GM21576 (cell line): Measurements from ENCODE around the gene NCLN.
"Not testable (repeated sequence)": the region's sequence is repeated elsewhere in the genome, so short reads cannot be mapped to it uniquely, and the experiment has no call there.

Experiments used
- ATAC-seq: cut with Tn5 transposase; IDR thresholded peaks from one replicate; pipeline ENCODE4 v1.9.1; 2021; ENCODE audit warnings: mild to moderate bottlenecking, moderate library complexity; ENCODE audit not compliant: unreplicated experiment

The NCLN gene

DNA sequence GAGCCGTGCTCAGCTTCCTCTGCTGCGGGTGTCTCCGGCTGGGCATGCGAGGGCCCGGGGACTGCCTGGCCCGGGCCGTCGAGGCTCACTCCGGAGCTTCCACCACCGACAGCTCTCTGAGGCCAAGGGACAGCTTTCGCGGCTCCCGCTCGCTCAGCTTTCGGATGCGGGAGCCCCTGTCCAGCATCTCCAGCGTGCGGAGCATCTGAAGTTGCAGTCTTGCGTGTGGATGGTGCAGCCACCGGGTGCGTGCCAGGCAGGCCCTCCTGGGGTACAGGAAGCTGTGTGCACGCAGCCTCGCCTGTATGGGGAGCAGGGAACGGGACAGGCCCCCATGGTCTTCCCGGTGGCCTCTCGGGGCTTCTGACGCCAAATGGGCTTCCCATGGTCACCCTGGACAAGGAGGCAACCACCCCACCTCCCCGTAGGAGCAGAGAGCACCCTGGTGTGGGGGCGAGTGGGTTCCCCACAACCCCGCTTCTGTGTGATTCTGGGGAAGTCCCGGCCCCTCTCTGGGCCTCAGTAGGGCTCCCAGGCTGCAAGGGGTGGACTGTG, 5.9 kb upstream of the NCLN start:
- no peak for ATAC-seq

DNA sequence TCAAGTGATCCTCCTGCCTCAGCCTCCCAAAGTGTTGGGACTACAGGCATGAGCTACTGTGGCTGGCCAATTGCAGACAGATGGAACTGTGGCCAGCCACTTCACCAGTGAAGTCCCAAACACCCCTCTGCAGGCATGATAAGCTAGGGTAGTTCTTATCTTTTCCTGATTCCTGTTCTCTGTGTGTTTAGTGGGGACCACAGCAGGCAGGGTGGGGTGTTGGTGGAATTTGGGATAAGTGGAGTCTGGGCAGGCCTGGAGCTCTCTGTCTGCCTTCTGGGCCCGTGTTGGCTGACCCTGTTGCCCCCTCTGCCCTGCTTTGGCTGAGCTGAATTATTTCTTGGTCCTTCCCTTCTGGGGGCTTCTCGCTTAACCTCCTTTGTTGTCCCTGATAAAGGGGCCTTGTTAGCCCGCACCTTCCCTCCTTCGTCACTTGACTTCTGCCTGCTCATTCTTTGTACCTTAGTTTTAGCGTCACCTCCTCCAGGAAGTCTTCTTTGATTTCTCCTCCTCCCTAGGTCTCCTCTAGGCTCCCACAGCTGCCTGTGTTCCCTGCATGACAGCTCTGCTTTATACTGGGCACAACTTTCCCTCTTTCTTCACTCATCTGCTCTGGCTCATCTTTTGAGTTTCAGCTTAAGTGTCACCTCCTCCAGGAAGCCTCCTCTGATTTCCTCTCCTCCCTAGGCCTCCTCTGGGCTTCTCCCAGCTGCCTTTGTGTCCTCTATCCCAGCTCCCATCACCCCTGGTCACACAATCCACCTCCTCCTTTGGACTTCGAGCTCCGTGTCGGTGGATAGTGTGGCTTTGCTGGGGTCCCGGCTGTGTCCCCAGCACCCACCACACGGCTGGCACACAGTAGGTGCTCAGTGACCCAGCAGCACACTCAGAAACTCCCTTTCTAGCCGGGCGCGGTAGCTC, 1.7 kb upstream of the NCLN start:
- no peak for ATAC-seq

DNA sequence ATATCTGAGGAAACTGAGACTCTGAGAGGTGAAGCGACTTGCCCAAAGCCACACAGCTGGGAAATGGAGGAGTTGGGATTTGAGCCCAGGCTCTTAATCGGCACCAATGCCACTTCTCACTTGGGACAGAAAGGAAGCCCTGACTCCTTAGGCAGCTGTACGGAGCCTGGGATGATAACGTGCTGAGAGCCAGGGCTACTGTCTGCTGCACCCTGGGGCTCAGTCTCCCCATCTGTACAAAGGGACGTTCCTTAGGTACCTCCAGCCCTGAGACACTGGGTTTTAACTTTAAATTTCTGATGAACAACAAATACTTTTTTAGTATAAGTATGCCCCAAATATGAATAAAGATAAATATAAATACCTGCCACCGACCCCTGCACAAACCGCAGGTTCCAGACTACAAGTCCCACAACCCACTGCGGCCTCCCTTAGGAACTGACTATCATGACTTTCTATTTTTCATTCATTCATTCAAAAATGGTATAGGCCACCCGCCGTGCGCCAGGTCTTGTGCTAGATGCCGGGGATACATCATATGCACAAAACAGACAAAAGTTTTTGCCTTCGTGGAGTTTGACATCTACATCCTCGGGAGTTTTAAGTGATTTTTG, 776 bp upstream of the NCLN start:
- ATAC-seq: peak; percentile 30

DNA sequence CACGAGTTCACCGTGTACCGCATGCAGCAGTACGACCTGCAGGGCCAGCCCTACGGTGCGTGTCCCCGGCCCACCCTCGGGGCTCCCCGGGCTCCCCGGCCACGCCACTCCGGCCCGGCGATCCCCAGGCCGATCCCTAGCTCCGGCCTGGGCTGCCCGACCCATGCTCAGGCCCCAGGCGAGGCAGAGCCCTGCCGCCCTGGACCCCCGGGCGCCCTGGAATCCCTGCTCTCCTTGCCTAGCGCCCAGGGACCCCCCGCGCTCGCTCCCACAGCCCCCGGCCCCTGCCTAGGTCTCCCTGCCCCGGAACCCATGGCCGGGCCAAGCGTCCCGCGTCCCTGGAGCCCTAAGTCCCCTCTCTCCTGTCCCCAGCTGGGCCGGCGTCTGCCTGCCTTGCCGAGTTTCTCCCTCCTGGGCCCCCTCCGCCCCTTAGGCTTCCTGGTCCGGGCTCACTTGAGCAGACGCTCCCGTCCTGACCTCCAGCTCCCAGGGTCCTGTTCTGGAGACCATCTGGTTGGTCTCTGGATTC, 494 bp downstream of the NCLN start:
- ATAC-seq: peak; percentile 3

DNA sequence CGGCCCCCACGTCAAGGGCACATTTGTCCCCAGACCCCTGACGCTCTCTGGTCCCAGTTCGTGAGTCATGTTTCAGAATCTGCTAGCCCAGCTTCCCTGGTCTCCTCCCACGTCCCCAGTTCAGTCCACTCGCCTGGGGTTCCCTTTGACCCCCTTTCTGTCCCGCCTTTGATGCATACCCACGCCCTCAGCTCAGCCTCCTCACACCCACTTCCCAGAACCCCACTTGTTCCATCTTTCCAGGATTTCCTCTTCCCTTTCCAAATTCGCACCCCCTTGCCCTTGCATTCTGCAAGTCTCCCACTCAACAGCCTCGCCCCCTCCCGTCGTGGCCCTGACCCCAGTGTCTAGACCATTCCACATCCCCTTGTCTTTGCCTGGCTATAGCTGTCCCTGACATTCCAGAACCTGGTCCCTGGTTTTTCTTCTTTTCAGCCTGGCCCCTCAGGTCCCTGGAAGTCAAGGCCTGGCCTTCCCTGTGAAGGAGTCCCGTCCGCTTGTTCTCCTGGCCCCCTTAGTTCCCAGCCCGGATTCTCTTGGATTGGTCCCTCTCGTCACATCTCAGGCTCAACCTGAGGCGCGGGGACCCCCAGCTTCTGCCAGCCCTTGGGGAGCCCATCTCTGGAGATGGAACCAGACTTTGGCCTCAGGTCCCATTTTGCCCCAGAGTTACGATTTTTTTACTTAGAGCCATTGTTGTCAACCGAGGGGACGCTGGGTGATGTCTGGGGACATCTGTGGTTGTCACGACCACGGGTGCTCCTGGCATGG, 1.3 kb downstream of the NCLN start:
- no peak for ATAC-seq

DNA sequence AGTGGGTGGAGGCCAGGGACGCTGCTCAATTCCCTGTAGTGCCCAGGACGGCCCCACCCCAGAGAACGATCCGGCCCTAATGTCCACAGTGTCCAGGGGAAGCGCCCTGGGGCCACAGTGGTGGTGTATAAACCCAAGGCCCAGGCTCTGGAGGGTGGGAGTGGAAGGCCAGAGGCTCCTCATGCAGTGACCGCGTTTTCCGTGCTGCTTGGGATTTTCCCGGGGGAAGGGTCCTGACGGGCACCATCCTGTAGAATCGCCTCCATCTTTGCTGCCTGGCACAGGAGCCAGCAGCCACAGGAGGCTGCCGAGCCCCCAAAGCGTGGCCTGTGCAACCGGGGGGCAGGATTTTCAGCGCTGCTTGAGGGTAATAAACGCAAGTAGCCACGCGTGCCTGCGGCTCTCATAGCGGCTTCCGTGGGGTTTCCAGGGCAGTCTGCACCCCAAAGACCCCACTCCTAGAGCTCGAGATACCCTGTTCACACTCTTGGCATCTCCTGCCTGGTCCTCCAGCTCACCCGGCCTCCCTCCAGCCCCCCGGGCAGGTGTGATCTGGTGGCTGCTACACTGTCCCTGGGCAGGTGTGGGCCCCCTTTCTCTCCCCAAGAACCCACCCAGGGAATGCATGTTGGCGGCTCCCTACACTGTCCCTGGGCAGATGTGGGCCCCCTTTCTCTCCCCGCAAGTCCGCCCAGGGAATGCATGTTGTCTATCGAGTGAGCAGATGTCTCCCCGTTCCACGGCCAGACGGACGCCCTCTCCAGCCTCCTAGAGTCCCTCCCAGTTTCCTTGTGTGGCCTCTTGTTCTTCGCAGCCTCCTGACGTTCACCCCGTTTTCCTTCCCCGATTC, 2.2 kb downstream of the NCLN start:
- ATAC-seq: no peak

DNA sequence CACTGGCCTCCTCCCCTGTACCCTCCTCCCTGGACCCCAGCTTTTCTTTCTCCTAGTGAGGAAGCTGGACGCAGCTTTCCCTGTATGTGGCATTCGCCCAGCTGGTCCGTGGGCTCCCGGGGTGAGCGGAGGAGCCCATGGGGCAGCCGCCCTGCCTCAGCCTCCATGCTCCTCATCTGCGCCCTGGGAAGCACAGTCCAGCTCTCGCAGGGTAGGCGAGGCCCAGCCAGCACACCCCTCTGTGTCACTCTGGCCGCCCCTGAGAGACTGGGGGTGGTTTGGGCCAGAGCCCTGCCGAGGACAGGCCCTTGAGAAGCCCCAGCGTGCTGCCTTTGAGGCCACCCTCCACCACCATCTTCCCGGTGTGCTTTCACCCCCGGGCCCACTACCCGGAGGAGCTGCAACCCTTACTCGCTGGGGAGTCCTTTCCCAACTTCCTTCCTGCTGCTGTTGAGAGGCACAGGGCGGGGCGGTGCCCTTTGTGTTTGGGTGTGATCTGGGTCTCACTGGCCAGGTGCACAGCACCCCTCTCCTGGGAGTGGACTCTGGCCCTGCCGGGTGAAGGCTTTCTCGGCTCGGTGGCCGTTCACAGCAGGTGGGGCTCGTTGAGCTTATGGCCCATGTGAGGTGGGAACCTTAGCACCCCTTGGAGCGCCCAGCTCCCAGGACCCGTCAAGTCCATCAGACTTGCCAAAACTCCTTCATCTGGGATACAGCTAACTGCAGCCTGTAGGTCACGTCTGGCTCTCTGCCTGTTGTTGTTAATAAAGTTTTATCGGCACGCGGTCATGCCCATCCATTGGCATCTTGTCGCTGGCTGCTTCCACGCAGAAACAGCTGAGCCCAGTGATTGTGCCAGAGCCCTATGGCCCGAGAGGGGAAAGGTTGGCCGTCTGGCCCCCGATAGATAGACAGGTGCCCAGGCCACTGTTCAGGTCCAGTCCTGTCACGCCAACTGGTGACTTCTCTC, 3.2 kb downstream of the NCLN start:
- no peak for ATAC-seq

DNA sequence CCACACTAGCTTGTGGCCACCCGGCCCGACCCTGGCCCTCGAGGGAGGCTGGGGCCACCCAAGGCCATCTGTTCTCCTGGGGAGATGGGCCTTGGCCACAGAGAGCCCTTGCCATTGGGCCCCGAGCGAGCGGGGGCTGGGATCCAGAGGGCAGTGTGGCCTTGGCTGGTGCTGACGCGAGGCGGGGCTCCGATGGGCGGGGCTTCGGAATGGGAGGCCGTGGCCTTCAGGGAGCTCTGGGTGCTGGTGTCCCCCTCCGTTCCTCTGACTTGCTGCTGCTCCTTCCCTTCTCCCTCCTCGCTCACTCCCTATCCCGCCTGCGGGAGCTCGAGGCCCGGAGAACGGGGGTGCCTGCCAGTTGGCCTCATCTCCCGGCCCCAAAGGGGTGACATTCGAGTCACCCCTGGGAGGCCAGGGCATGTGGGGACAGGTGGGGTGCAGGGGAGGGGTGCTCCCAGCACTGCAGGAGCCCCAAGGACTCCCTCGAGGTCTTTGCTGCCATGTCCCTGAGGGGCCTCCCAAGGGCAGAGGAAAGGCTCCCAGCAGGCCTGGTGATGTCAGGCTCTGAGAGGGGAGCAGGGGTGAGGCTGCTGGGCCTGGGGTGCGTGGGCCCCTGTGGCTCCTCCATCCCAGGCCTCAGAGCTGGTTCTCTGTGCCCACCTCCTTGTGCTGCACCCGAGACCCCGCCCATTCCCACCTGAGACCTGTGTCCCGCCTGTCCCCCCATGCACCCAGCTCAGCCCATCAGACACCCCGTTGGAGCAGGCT, 4.2 kb downstream of the NCLN start:
- no peak for ATAC-seq

DNA sequence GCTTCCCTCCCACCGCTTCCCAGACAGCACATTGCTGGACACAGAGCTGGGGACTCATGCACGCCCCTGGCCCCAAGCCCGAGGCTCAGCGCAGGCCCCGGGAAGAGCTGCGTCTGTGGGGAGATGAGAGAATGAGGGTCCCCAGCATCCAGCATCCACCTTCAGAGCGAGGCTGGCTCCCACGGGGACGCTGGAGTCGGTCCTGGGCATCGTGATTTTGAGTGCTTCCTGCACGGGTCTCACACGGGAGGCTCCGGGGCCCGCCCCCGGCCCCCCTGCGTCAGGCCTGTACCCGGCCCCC, 4.7 kb downstream of the NCLN start:
- ATAC-seq: no peak

DNA sequence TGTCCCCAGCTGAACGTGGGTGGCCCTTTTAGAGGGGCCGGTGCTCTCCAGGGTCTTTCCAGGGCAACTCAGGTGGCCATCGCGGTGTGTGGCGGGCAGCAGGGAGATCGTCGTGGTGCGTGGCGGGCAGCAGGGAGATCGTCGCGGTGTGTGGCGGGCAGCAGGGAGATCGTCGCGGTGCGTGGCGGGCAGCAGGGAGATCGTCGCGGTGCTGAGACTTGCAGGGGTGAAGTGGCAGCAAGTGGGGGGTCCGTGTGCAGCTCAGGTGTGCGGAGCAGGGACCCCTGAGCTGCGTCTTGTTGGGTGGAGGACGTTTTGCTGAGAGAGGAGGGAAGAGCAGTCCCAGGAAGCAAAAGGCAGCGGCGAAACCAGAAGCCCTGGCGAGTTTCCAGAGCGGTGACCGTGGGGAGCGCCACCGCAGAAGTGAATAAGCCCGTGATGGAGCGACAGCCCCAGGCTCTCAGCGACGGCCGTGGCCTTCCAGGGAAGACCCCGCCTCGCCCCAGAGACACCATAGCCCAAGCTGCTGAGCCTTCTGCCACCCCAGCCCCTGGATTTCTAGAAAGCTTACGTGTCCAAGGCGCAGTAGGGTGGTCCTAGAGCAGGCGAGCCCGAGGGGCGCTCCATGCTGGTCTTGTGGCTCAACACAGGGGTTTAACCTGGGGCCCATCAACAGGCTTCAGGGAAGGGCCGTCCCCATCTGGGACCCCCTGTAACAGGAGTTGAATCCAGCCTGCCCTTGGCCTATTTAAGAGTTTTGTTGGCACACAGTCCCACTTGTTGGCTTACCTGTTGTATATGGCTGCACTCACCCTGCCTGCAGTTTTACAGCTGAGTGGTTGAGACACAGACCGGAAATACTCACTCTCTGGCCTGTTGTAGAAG, 5.4 kb downstream of the NCLN start:
- no peak for ATAC-seq

DNA sequence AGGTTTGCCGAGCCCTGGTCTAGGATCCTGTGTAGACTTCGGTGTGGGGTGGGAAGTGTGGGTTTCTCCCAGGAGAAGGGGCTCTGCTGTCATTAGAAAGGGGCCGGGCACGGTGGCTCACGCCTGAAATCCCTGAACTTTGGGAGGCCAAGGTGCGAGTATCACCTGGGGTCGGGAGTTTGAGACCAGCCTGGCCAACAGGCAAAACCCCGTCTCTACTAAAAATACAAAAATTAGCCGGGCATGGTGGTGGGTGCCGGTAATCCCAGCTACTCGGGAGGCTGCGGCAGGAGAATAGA, 6.0 kb downstream of the NCLN start:
- ATAC-seq: not testable (repeated sequence)

DNA sequence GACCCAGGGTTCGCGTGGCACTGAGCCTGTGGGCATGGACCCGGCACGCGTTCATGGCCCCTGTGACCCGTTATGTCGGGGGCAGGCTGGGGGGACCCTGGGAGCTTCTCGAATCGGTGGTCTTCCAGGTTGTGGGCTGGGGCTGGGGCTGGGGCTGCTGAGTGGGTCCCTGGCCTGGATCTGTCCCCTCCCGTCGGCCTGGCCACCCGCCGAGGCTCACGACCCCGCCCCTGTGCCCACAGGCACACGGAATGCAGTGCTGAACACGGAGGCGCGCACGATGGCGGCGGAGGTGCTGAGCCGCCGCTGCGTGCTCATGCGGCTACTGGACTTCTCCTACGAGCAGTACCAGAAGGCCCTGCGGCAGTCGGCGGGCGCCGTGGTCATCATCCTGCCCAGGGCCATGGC, 6.5 kb downstream of the NCLN start:
- ATAC-seq: no peak

DNA sequence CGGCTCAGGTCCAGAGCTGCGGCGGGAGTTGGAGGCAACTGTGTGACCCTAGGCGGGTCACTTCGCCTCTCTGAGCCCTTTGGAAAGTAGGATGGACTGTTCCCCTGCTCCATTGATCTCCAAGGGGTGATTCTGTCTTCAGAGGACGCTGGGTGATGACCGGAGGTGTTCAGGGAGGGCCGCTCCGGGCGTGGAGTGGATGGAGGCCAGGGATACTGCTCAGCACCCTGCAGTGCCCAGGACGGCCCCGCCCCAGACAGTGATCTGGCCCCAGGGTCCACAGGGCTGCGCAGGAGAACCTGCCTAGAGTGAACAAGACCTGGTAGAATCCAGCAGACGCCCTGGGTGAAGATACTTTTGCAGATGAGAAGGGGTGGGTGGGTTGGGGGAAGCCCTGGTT, 7.0 kb downstream of the NCLN start:
- ATAC-seq: no peak

DNA sequence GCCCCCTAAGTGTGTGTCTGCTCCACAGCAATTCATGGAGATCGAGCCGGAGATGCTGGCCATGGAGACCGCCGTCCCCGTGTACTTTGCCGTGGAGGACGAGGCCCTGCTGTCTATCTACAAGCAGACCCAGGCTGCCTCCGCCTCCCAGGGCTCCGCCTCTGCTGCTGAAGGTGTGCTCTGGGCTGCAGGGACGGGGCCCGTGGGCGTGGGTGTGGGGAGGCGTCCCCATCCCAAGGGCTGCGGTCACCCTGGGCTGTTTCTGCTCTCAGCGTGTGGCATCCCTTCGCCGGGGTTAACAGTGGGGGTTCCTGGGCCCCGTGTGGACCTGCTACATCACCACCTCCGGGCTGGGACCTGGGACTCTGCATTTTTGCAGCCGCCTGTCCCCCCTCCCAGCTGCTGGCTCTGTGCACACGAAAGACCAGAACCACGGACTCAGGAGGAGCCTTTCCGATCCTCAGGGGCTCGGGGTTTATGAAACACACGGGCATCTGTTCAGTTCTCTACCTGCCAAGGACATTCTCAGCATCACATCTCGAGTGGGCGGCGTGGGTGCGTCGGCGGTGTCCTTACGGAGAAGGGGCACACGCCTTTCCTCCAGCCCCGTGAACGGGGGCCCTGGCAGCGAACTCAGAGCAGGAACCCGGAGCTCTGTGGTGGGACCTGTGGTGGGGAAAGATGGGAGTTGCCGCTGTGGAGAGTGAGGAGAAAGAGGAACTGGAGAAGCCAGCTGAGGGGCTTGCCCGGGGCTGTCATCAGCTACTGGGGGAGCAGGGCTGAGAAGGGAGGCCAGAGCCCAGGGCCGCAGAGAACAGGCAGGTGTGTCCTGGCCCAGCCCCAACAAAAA, 7.8 kb downstream of the NCLN start:
- no peak for ATAC-seq

DNA sequence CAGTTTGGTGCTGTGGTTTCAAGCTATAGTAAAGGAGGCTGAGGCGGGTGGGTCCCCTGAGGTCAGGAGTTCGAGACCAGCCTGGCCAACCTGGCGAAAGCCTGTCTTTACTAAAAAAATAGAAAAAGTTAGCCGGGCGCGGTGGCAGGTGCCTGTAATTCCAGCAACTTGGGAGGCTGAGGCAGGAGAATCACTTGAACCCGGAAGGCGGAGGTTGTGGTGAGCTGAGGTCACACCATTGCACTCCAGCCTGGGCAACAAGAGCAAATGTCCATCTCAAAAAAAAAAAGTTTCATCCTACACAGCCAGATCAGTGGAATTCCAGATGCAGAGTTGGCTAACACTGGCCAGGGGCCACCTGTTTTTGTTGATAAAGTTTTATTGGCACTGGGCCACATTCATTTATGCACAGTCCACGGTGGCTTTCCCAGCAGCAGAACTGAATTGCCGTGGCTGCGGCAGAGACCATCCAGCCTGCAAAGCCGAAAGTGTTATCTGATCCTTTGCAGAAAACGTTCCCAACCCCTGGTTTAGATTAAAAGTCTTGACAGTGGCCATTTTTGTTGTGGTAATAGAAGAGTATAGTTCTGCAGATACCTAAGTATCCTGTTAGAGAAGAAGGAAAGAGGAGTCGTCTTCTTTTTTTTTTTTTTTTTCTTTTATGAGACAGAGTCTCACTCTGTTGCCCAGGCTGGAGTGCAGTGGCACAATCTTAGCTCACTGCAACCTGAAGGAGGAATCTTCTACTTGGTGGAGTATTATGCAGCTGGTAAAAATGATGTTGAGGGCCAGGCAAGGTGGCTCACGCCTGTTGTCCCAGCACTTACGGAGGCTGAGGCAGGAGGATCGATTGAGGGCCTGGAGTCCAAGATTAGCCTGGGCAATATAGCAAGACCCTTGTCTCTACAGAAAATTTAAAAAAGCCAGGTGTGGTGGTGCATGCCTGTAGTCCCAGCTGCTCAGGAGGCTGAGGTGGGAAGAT, 8.7 kb downstream of the NCLN start:
- no peak for ATAC-seq
